NCI-H524 treated with DMSO at 0.1 percent for 48 hours (cell line): Measurements from ENCODE around the gene ATXN10.

Experiments used
- DNase-seq: peaks from one replicate; lab custom pipeline; 2025; lab: John Stamatoyannopoulos, UW

ATXN10 gene

GRCh38 chr22:45758603-45759002, 87.0 kb downstream of the ATXN10 start:
- DNase-seq = no peak

GRCh38 chr22:45760682-45761081, 89.0 kb downstream of the ATXN10 start:
- no peak for DNase-seq

- no peak for DNase-seq
Observed at GRCh38 chr22:45762545-45763235, 91.1 kb downstream of the ATXN10 start.

DNA sequence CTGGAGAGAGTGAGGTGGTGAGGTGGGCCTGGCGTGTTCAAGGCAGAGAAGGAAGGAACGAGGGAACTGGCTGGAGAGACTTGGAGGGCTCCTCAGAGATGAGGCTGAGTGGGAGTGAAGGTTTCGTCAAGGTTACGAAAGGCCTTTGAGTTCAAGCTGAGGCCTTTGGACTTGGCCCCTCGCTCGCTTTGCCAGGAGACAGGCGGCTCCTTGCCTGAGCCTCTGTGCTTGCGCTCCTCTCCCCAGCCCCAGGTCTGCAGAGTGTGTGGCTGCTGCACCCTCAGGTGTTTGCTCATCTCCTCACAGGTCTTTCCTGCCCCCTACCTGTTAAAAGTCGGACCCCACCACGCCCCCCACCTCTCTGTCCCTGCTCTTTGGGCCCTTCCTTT, 91.6 kb downstream of the ATXN10 start:
- DNase-seq = no peak

GRCh38 chr22:45768490-45768889, 96.9 kb downstream of the ATXN10 start:
- DNase-seq = peak; percentile 69

DNA sequence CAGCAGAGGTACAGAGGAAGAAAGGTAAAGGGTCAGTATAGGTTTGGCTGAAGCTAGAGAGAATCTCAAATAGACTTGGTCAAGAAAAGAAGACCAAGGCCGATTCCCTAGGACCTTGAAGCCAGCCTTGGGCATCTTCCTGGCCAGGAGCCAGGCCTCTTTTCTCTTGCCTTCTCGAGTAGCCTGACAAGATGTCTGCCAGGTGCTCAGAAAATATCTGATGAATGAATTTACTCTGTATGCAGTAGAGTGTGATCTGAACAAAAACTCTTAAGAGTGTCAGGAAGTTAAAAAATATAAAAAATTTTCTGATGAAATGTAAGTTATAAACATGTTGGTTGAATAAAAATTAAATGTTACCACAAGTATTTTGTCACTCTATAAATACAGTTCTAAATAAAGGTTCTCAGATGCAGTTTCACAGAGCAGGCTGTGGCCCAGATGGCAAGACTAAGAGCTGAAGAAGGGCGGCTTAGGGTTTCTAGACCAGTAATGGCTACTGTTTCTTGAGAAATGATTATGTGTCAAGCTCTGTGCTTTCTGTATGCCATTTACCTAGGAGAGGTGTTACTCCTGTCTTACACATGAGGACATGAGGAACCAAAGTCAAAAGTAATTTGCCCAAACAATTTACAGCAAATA, 98.1 kb downstream of the ATXN10 start:
- DNase-seq = peak; percentile 23

DNA sequence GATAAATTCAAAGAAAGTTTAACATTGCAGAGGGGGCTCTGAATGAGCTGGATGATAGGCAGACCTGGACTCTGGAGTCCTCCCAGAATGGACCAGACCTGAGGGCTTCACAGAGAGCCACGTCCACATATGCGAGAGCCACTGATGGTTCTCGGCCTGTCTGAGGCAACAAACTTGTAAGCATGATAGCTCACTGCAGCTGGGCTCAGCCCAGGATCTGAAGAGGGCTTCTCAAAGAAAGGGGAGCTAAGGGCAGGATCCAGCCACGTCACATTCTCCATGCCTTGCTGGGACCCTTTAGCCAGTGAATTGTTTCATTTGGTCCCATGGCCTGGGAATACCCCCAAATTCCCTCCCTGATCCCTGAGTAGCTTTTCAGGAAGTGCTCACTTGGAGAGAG, 98.9 kb downstream of the ATXN10 start:
- DNase-seq = no peak

GRCh38 chr22:45771057-45771456, 99.4 kb downstream of the ATXN10 start:
- no peak for DNase-seq

- DNase-seq = no peak
Observed at GRCh38 chr22:45771711-45772110, 100.1 kb downstream of the ATXN10 start.

- DNase-seq = no peak
Observed at GRCh38 chr22:45772743-45773142, 101.1 kb downstream of the ATXN10 start.

GRCh38 chr22:45774001-45774670, 102.5 kb downstream of the ATXN10 start:
- DNase-seq = no peak

GRCh38 chr22:45775062-45775461, 103.4 kb downstream of the ATXN10 start:
- no peak for DNase-seq

DNA sequence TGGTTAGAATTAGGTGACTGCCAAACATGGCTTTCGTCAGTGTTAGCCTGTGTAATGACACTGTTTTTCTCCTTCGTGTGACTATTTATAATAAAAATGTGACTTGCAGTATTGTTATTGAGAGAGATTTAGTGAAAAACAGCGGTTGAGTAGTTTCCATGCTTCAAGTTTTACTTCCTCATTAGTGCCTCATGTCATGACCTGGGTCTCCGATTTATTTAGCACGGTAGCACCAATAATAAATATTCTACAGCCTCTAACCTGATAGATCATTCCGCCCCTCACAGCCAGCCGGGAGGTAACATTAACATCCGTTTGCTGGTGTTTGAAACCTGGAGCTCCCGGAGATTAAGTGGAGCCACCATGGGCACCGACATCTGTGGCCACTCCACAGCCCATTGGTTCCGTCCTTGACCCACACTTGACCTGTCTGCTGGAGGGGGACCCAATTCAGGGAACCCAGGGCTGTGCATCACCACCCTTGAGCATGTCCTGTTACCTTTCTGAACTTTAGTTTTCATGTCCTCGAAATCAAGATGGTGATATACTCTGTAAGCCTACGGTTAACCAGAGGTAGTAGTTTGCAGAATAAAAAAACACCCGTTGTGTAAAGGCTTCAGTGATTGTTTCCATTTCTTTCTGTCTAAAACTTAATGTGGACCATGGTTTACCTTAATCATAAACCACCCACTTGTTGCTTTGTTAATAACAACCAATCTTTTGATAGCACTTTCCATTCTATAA, 104.1 kb downstream of the ATXN10 start:
- no peak for DNase-seq

- no peak for DNase-seq
Observed at GRCh38 chr22:45776313-45776585, 104.6 kb downstream of the ATXN10 start.

GRCh38 chr22:45777046-45777851, 105.6 kb downstream of the ATXN10 start:
- no peak for DNase-seq

DNA sequence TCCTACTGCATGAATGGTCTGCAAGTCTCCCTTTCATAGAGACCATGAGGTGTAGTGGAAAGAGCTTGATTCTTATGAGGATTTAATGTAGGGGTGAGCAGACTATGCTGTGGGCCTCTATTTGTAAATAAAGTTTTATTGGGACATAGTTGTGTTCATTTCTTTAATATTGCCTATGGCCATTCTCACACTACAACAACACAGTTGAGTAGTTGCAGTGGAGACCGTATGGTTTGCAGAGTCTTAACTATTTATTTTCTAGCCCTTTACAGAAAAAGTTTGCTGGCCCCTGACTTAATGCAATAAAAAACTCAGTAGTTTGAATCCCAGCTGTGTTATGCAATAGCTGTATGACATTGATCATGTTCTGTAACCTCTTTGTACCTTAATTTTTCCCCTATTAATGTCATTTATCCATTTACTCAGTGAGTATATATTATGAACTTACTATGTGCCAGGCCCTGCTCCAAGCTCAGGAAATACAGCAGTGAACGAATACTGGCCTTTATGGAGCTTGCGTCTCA, 106.3 kb downstream of the ATXN10 start:
- DNase-seq = no peak

- no peak for DNase-seq
Observed at GRCh38 chr22:45781459-45781858, 109.8 kb downstream of the ATXN10 start.

DNA sequence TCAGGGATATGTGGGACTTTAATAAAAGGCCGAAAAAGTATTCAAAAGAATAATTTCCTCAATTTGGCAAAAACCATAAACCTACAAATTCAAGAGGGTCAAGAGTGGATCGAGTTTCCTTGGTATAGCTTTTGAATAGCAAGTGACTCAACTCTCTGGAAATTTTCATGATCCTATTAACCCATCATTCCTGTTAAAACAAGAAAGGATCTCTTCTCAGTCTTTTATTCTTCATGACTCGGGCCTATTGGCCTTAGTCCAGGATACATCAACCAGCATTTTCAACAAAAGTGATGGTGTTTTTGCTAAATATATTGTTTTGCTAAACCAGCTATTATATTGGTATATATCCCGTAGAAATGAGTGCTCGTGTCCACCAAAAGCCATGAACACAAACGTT, 110.3 kb downstream of the ATXN10 start:
- DNase-seq = no peak

GRCh38 chr22:45783021-45783420, 111.4 kb downstream of the ATXN10 start:
- no peak for DNase-seq

GRCh38 chr22:45783690-45784089, 112.1 kb downstream of the ATXN10 start:
- DNase-seq = no peak

DNA sequence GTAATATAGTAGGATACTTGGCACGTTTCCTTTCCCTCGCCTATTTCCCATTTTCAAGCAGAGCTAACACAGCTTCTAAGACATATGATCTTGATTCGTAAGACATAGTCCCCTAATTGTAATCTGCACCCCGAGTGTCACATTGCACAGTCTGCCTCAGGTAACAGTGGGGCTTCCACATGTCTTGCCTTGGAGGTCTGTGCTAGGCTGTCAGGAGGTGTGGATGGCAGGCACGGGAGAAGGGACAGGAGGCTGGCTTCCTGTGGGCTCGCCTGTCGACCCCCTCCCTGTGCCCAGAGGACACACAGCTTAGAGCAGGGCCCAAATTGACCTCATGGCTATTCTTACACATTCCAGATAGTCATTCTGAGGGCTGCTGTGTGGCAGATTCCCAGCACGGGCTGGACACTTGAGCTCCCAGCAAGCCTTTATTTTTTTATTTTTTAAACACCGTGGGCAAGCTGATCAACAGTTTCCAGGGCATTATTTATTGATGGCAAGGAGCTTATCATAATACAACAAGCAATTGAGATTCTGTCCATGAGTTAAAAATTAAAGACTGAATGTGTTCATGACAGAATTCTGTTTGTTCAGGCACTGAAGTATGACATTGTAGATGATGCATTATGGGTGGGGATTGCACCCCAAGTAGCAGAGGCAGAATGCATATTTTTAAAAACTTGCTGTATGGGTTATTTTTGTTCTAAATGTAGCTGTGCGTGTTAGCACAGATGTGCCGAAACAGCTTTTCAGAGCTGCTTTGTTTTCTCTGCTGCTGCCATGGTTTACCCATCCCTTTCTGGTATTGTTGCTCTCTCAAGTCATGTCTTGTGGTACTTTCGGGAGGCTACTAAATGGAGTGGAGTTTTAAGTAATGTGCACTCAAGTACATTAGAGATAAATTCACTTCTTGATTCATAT, 113.0 kb downstream of the ATXN10 start:
- no peak for DNase-seq
